ENCODE measurements around the gene FAM81A. TPM values are rescaled to one million over a fixed set of nuclear protein-coding genes. Genes with fewer than 3 reads are reported as not detected.

FAM81A gene
- total RNA-seq, 1 experiment from 2014 or later, result 2.0 TPM

- ATAC-seq (no peak), DNase-seq (ENCODE audit: low spot score) (no peak)
- POLR2A ChIA-PET, result no interaction called here
- H3K4me3 Mint-ChIP-seq, result no peak overlapping the region
- CTCF ChIA-PET, result no interaction called here
- no peak for TF ChIP-seq ZNF317 (CRISPR knock-in tag; IDR thresholded peaks at IDR 0.05; ENCODE audit: borderline replicate concordance, low read depth)
- TF ChIP-seq GABPB1 (CRISPR knock-in tag; IDR thresholded peaks at IDR 0.05), result no peak
- TF ChIP-seq ZNF396 (CRISPR knock-in tag; IDR thresholded peaks at IDR 0.05; ENCODE audit: borderline replicate concordance), result no peak
- no peak for TF ChIP-seq TEAD4 (CRISPR knock-in tag; IDR thresholded peaks at IDR 0.05)
- no peak for TF ChIP-seq ESRRA (CRISPR knock-in tag; IDR thresholded peaks at IDR 0.05; ENCODE audit: borderline replicate concordance)
- TF ChIP-seq USF2 (CRISPR knock-in tag; IDR thresholded peaks at IDR 0.05), result no peak
- TF ChIP-seq GTF2I (CRISPR knock-in tag; conservative IDR thresholded peaks at IDR 0.05), result 0 out of 2 replicates have a peak, but pooled peaks have one; percentile 46
- no peak for TF ChIP-seq HMGA2 (CRISPR knock-in tag; IDR thresholded peaks at IDR 0.05)
- TF ChIP-seq CBFB (CRISPR knock-in tag; IDR thresholded peaks at IDR 0.05; ENCODE audit: low read depth), result no peak
- TF ChIP-seq ZNF423 (CRISPR knock-in tag; IDR thresholded peaks at IDR 0.05), result peak; percentile 77
- TF ChIP-seq ARID4B (CRISPR knock-in tag; IDR thresholded peaks at IDR 0.05; ENCODE audit: borderline replicate concordance), result no peak
- TF ChIP-seq ZMAT4 (CRISPR knock-in tag; IDR thresholded peaks at IDR 0.05), result no peak
- no peak for TF ChIP-seq PRRX2 (CRISPR knock-in tag; IDR thresholded peaks at IDR 0.05)
- no peak for TF ChIP-seq ZSCAN18 (CRISPR knock-in tag; IDR thresholded peaks at IDR 0.05)
- TF ChIP-seq ATF6 (CRISPR knock-in tag; IDR thresholded peaks at IDR 0.05), result no peak
- TF ChIP-seq CTCF (IDR thresholded peaks at IDR 0.05), result no peak
- peaks cover 87% of the 10 kb centered on the region for H3K27me3 Mint-ChIP-seq (ENCODE audit: low read depth)
- peaks cover 13% of the 10 kb centered on the region for H3K9me3 Mint-ChIP-seq
- peaks cover 13% of the 10 kb centered on the region for H3K36me3 Mint-ChIP-seq
- no peak overlapping the region for H3K27ac Mint-ChIP-seq
- H3K4me1 Mint-ChIP-seq, result peaks cover 18% of the 10 kb centered on the region
These were observed 107.6 kb downstream of the FAM81A start for GRCh38 chr15:59545573-59545972.

Measured in WTC11 (cell line).